Peyer's patch (tissue), 4 donors: ENCODE measurements around the gene ASCC3.

Experiments used
- POLR2A ChIP-seq, 2 donors: fragments of 450-650 bp; IDR thresholded peaks; one replicate each; pipeline ENCODE4 v1.5.1; 2017; ENCODE audit warnings: antibody characterized with exemption in 2 of 2, mild to moderate bottlenecking in 2 of 2, moderate library complexity in 2 of 2
- TF ChIP-seq, protein P1 (sequence below), 6 experiments: fragments of 450-650 bp in 4 of 6; fragments of 200-600 bp in 2 of 6; sonication (generic) in 1 of 6; IDR thresholded peaks; one replicate each; pipeline ENCODE4 v1.5.1; 2017 to 2019; ENCODE audit warnings: antibody characterized with exemption in 6 of 6, mild to moderate bottlenecking in 3 of 6, moderate library complexity in 1 of 6

DNA sequence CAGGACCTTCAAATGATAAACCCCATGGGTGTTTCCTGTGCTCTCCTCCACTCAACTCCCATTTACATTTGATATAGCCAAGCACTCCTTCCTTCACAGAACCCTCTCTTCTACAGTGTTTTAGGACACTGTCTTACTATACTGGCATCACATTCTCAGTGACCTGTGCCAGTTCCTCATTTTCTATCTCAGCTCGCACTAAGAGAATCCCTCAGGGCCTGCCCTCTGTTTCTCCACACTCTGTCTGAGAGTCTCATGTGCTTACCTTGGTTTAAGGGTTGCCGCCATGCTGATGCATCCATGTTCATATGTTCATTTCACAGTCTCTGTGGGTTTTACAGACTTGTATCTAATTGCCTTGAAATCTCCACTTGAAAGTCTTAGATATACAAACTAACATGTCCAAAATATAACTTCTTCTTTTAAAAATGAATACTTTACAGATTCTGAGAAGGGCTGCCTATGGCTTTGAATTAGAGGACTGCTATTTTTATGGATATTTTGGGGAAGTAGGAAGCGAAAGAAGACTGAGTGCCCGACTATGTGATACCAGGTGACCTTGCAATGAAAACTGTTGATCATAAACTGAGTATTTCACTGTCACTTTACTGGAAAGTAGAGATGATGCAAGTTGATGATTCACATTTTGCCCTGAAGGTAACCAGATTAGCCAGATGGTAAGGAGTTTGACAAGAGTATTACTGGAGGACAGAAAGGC is 263.3 kb downstream of the ASCC3 start:
- no peak for TF ChIP-seq POLR2A (IDR thresholded peaks at IDR 0.05)
- TF ChIP-seq, protein P1, sequence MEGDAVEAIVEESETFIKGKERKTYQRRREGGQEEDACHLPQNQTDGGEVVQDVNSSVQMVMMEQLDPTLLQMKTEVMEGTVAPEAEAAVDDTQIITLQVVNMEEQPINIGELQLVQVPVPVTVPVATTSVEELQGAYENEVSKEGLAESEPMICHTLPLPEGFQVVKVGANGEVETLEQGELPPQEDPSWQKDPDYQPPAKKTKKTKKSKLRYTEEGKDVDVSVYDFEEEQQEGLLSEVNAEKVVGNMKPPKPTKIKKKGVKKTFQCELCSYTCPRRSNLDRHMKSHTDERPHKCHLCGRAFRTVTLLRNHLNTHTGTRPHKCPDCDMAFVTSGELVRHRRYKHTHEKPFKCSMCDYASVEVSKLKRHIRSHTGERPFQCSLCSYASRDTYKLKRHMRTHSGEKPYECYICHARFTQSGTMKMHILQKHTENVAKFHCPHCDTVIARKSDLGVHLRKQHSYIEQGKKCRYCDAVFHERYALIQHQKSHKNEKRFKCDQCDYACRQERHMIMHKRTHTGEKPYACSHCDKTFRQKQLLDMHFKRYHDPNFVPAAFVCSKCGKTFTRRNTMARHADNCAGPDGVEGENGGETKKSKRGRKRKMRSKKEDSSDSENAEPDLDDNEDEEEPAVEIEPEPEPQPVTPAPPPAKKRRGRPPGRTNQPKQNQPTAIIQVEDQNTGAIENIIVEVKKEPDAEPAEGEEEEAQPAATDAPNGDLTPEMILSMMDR (IDR thresholded peaks at IDR 0.05) = no peak
